ENCODE results near the gene NUDT5.

- no peak for TF ChIP-seq CTCF (conservative IDR thresholded peaks at IDR 0.05 in 1 of 2, IDR thresholded peaks at IDR 0.05 in 1 of 2; ENCODE audit: extremely low read depth in 1 of 2, insufficient read depth in 1 of 2, low read depth in 1 of 2, low read length in 2 of 2)
- no peak for TF ChIP-seq EZH2 (IDR thresholded peaks at IDR 0.05; ENCODE audit: borderline replicate concordance, low read length)
Measured at GRCh38 chr10:12228851-12229250, 33.2 kb upstream of the NUDT5 start.
